ENCODE results near the gene LBR.
"Not testable (repeated sequence)": the region's sequence is repeated elsewhere in the genome, so short reads cannot be mapped to it uniquely, and the experiment has no call there.

LBR gene

GRCh38 chr1:225418598-225418997 lies 9.2 kb downstream of the LBR start:
- DNase-seq, result no peak

DNA sequence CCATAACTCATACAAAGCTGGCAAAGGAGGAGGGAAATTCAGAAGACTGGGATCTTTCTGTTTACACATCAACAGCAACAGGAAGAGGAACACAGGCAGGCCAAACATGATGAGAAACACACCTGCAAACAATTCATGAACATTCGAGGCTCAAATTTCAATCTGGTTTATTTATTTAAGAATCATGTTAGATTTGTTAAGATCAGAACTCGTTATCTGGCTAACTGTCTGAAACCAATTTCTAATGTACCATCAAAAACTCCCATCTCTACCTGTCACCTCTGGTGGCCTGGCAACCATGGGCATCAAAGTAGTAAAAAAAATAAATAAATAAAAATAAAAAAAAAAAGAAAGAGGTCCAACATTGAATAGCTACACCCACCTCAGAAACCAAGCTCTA lies 9.8 kb downstream of the LBR start:
- DNase-seq, result no peak

DNA sequence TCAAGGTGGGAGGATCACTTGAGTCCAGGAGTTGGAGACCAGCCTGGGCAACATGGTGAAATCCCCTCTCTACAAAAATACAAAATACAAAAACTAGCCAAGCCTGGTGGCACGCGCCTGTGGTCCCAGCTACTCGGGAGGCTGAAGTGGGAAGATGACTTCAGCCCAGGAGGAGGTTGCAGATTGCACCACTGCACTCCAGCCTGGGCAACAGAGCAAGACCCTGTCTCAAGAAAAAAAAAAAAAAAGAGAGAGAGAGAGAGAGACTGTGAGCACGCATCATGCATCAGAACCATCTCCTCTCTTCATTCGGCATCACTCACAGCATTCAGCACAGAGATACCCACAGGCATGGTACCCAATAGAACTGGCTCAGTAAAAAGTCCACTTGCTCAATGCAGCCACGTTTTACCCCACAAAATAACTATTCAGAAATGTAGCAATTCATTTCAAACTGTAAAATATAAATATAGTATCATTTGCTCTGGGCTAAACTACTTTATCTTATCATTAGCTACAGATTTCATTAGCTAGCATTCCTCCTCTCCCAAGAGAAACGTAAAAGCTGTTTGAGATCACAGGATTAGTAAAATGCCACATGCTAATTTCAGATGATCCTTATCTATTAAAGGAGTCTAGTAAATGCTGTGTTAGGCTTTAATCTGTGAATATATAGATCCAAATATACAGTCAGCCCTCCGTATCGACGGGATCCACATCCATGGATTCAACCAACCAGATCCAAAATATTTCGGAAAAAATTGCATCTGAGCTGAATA lies 11.7 kb downstream of the LBR start:
- DNase-seq, result no peak

DNA sequence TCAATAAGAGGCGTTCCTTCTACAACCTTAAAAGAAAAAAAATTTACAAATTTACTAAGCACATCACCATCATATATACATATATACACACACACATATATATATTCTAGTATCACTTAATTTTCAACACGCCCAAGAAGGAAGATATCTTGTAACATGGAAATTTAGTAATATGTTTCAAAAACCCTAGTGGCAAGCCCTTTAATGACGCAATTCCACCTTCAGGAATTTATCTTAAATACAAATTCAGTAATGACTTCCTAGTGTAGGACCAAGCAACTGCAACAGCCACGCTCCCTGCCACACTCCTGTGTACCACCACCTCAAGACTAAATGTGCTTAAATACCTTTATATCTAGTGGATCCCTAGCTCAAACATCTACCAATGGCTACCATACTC lies 12.5 kb downstream of the LBR start:
- DNase-seq, result no peak

DNA sequence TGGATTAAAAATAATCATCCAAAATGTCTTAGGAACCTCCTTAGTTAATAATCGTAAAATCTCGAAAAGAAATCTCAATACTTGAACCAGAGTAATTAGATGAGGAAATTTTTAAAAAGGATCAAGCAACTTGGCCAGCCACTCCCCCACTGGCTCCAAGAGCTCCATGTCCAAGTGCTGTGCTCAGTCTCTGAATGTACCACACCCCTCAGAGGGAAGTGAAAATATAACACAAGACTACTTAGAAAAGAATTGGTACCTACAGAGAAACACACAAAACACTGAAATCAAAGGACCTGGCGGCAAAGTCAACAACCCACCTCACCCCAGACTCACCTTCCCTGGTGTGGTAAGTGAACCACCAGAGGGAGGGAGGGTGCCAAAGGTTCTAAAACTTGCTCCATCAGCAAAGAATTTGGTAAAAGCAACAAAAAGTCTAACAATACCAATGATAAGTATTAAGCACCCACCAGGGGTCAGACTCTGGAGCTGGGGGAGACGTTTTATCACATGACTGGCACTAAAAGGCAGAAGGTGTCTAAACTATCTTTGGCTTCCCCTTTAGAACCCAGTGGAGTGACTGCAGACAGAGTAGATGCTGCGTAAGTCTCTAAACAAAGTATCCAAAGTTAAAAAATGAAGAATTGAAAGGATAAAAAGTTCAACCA lies 14.0 kb downstream of the LBR start:
- DNase-seq, result no peak

DNA sequence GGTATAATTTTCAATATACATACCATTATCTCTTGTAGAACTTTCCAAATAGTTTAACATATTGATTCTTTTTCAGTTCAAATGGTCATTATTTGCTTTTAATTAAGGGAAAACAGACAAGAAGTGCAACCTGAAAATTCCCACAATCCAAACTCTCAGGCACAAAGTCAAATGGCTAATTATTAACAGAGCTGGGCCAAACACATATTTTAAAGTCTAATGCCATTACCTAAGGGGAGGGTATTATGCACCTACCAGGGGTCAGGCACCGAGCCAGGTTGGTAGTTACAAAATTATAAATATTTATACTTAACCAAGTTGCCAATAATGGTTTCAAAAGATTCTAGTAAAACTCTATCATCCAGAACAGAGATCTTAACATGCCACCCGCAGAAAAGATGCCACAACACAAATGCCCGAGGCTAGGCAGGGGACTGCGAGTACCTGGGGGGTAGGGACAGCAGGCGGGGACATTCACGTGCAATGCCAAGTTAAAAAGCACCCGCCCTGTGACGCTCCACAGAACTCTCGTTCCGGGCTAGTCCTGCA lies 15.0 kb downstream of the LBR start:
- DNase-seq, result no peak

DNA sequence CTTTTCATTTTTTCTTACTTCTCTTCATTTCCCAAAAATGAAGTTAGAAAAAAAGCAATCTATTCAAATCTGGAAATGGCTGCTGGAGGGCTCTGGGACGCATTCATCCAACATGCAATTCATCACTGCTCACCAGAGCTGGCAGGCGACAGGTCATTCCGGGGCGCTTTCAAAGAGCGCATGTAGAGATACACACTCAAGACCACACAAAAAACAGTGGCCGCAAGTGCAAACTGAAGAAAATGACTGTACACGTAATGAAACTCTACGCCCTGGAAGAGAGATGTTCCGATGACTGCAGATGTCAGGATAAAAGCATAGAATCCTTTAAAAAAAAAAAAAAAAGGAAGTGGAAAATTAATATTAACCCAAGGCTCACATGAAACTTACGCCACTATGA lies 15.5 kb downstream of the LBR start:
- no peak for DNase-seq

GRCh38 chr1:225410036-225410435 lies 17.8 kb downstream of the LBR start:
- no peak for DNase-seq

GRCh38 chr1:225409051-225409450 lies 18.8 kb downstream of the LBR start:
- DNase-seq, result no peak

- no peak for DNase-seq
Observed at GRCh38 chr1:225408249-225408648, 19.6 kb downstream of the LBR start.

GRCh38 chr1:225407755-225408154 lies 20.1 kb downstream of the LBR start:
- DNase-seq, result no peak

GRCh38 chr1:225406976-225407725 lies 20.7 kb downstream of the LBR start:
- DNase-seq, result no peak

- no peak for DNase-seq
Observed at GRCh38 chr1:225400968-225401367, 26.9 kb downstream of the LBR start.

DNA sequence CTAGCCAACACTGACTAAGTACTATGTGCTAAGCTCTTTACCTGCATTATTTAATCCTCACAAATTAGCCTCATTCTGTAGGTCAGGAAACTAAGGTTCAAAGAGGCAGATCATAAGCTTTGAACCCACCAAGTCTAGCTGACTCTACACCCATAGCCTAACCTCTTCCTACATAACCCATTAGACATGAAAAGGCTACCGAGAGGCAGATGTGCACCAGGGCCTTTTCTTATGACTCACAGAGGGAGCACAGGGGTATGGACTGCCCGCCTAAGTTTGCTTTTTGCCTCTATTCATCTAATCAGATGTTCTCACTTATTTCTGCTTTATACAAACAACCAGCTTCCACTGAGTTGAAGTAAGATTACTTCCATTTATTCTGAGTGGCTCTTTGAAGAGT lies 31.5 kb downstream of the LBR start:
- DNase-seq, result no peak

GRCh38 chr1:225389843-225390242 lies 38.0 kb downstream of the LBR start:
- no peak for DNase-seq

DNA sequence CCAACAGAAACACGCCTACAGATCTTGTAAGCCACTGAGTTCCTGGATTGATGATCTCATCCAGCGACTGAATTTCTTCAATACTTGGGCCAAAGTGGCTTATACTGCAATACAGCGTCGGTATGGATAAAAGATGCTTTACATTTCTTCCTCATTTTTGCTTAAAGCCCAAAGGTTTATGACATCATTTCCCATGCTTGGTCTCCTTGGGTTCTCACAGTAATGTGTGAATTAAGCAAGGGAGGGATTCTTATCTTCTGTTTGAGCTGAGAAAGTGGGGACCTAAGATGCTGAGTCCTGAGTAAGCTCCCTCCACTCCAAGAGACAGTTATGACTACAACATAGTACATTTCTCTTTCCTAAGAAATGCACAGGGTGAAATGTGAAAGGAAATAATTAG lies 39.5 kb downstream of the LBR start:
- no peak for DNase-seq

- not testable (repeated sequence) for DNase-seq
Observed at GRCh38 chr1:225386860-225387259, 41.0 kb downstream of the LBR start.

DNA sequence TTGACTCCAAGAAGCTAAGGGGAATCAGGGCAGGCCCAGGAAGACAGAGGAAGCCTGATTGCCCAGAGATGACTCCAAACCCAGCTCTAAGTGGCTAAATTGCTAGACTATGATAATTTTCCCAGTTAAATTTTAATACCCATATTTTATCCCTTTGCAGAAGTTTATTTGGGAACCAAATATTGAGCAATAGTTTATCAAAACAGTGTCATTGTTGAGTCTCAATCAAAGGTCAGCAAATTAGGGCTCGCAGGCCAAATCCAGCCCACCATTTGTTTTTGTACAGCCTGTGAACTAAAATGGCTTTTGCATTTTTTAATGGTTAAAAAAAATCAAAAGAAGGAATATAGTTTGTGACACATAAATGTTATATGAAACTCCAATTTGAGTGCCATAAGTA lies 47.1 kb downstream of the LBR start:
- DNase-seq, result no peak

DNA sequence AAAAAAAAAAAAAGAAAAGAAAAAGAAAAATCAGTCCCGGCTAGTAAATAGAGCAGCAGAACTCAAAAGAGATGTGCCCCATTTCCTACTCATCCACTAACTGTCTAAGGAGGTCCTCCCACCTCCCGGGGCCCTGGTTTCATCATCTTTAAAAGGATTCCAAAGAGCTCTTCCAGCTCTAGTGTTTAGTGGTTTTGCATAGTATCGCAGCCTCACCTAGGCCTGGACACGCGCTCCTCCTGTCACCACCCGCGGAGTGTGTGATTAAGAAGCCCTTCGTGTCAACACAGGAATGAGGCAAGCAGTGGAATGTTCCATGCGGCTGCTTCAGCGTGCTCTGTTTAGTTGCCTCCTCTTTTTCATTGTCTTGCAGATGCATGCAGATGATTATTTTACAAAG lies 49.0 kb downstream of the LBR start:
- no peak for DNase-seq

GRCh38 chr1:225374996-225375395 lies 52.8 kb downstream of the LBR start:
- DNase-seq, result no peak

- DNase-seq, result no peak
Observed at GRCh38 chr1:225373155-225373554, 54.7 kb downstream of the LBR start.

- DNase-seq, result no peak
Observed at GRCh38 chr1:225371366-225372010, 56.4 kb downstream of the LBR start.

- no peak for DNase-seq
Observed at GRCh38 chr1:225368036-225368552, 59.7 kb downstream of the LBR start.

All from NCI-H774 (cell line).